Gastroesophageal sphincter (tissue), 3 donors: ENCODE data around the gene LHFPL2.

Source experiments
- CTCF ChIP-seq, 4 experiments: fragments of 200-600 bp in 2 of 4; fragments of 450-650 bp in 2 of 4; sonication (generic) in 1 of 4; IDR thresholded peaks; one replicate each; pipeline ENCODE4 v1.5.1; 2017 to 2019; ENCODE audit warnings: antibody characterized with exemption in 4 of 4, mild to moderate bottlenecking in 2 of 4, moderate library complexity in 2 of 4
- POLR2AphosphoS5 ChIP-seq: sonication (generic); formaldehyde crosslinking; IDR thresholded peaks from one replicate; pipeline ENCODE4 v1.6.1; 2017; ENCODE audit warnings: antibody characterized with exemption

GRCh38 chr5:78471896-78472295 lies 176.7 kb downstream of the LHFPL2 start:
- no peak for TF ChIP-seq CTCF (IDR thresholded peaks at IDR 0.05)
- TF ChIP-seq POLR2AphosphoS5: no peak
